ENCODE measurements around the gene SHC2. TPM values are rescaled to one million over a fixed set of nuclear protein-coding genes. Genes with fewer than 3 reads are reported as not detected.
"Not testable (repeated sequence)": the region's sequence is repeated elsewhere in the genome, so short reads cannot be mapped to it uniquely, and the experiment has no call there.

SHC2 gene
- total RNA-seq, 1 donor from 2014 or later, result 47.8 TPM

- H3K4me3 Mint-ChIP-seq (ENCODE audit: unreplicated experiment), result no peak overlapping the region
- peaks cover 14% of the 10 kb centered on the region for H3K36me3 Mint-ChIP-seq (ENCODE audit: low read depth)
- no peak overlapping the region for H3K27ac Mint-ChIP-seq (ENCODE audit: unreplicated experiment)
- no peaks in the 10 kb centered on the region for H3K27me3 Mint-ChIP-seq (ENCODE audit: low read depth)
- no peaks in the 10 kb centered on the region for H3K4me1 Mint-ChIP-seq (ENCODE audit: low read depth)
- H3K9me3 Mint-ChIP-seq (ENCODE audit: low read depth), result no peaks in the 10 kb centered on the region
- no peak for DNase-seq (ENCODE audit: low spot score)
- TF ChIP-seq CTCF (IDR thresholded peaks at IDR 0.05), result no peak
Measured at GRCh38 chr19:435056-435706, 25.7 kb downstream of the SHC2 start.

- H3K27ac Mint-ChIP-seq (ENCODE audit: unreplicated experiment), result no peak overlapping the region
- no peak for TF ChIP-seq CTCF (IDR thresholded peaks at IDR 0.05)
- H3K4me1 Mint-ChIP-seq (ENCODE audit: low read depth), result no peaks in the 10 kb centered on the region
- H3K36me3 Mint-ChIP-seq (ENCODE audit: low read depth), result peaks cover 18% of the 10 kb centered on the region
- H3K4me3 Mint-ChIP-seq (ENCODE audit: unreplicated experiment), result no peak overlapping the region
- H3K9me3 Mint-ChIP-seq (ENCODE audit: low read depth), result no peaks in the 10 kb centered on the region
- H3K27me3 Mint-ChIP-seq (ENCODE audit: low read depth), result no peaks in the 10 kb centered on the region
- DNase-seq (ENCODE audit: low spot score), result no peak
Measured at GRCh38 chr19:434152-434960, 26.5 kb downstream of the SHC2 start.

DNA sequence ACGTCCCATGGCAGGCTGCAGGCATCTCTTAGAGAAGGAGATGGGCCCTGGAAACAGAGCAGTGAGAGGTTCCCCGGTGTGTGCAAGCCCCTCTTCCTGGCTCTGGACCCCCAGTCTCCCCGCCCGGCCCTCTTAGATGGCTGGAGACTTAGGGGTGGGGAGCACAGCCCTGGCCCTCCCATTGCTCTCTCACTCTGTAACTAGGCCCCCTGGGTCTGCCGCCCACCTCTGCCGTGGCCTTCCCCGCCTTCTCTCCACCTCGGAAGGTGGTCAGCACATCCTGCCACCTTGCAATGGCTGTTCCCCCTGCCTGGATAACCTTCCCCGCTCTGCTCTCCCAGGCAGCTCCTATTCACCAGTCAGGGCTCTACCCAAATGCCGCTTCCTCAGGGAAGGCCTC lies 30.1 kb downstream of the SHC2 start:
- no peak for DNase-seq (ENCODE audit: low spot score)
- Mint-ChIP-seq H3K4me1 (ENCODE audit: low read depth) (peaks cover 6% of the 10 kb centered on the region), H3K36me3 (ENCODE audit: low read depth) (peaks cover 18% of the 10 kb centered on the region), H3K27me3 (ENCODE audit: low read depth) (no peaks in the 10 kb centered on the region), H3K4me3 (ENCODE audit: unreplicated experiment) (no peak overlapping the region), H3K9me3 (ENCODE audit: low read depth) (no peaks in the 10 kb centered on the region), H3K27ac (ENCODE audit: unreplicated experiment) (no peak overlapping the region)
- TF ChIP-seq CTCF (IDR thresholded peaks at IDR 0.05), result no peak

DNA sequence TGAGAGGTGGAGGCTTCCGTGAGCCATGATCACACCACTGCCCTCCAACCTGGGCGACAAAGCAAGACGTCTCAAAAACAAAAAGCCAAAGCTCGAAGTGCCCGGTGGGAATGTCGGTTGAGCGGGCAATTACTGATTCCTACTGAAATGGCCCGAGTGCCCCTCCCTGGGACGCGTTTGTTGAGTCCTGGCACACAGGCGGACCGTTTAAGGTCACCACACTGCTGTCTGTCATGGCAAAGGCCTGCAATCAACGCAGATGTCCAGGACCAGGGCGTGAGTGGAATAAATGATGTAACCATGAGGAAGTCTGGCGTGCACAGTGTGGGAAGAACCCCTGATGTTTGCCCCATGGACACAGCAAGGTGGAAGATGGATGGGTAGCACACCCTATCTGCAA lies 32.7 kb downstream of the SHC2 start:
- Mint-ChIP-seq H3K27me3 (ENCODE audit: low read depth) (no peaks in the 10 kb centered on the region), H3K4me1 (ENCODE audit: low read depth) (peaks cover 6% of the 10 kb centered on the region), H3K27ac (ENCODE audit: unreplicated experiment) (no peak overlapping the region), H3K9me3 (ENCODE audit: low read depth) (no peaks in the 10 kb centered on the region), H3K4me3 (ENCODE audit: unreplicated experiment) (no peak overlapping the region), H3K36me3 (ENCODE audit: low read depth) (peaks cover 20% of the 10 kb centered on the region)
- DNase-seq (ENCODE audit: low spot score), result peak; percentile 60
- TF ChIP-seq CTCF (IDR thresholded peaks at IDR 0.05), result no peak

GRCh38 chr19:427675-428074 lies 33.2 kb downstream of the SHC2 start:
- H3K27me3 Mint-ChIP-seq (ENCODE audit: low read depth); H3K4me1 Mint-ChIP-seq (ENCODE audit: low read depth): not testable (repeated sequence)

More at GRCh38 chr19:427675-428074, 33.2 kb downstream of the SHC2 start:
- H3K4me3 Mint-ChIP-seq (ENCODE audit: unreplicated experiment); H3K9me3 Mint-ChIP-seq (ENCODE audit: low read depth); H3K27ac Mint-ChIP-seq (ENCODE audit: unreplicated experiment); DNase-seq (ENCODE audit: low spot score): not testable (repeated sequence)
- peaks cover 20% of the 10 kb centered on the region for H3K36me3 Mint-ChIP-seq (ENCODE audit: low read depth)
